H1 (cell line): ENCODE results near the gene ADGRL3. TPM values are rescaled to one million over a fixed set of nuclear protein-coding genes. Genes with fewer than 3 reads are reported as not detected.

Source experiments
- CEBPB ChIP-seq: IDR thresholded peaks from 2 replicates; pipeline ENCODE4 v1.6.1; 2012; ENCODE audit warnings: low read depth, low read length
- CHD2 ChIP-seq: IDR thresholded peaks from 2 replicates; pipeline ENCODE4 v1.6.1; 2012; ENCODE audit warnings: low read length, improper control_type of control experiment
- CTBP2 ChIP-seq: IDR thresholded peaks from 2 replicates; pipeline ENCODE4 v1.7.0; 2011; ENCODE audit warnings: borderline replicate concordance, mild to moderate bottlenecking, moderate library complexity, mixed read lengths, low read length; ENCODE audit not compliant: insufficient read depth, insufficient read length
- EGR1 ChIP-seq: IDR thresholded peaks from 2 replicates; pipeline ENCODE4 v1.6.1; 2011; ENCODE audit warnings: low read depth, low read length, borderline replicate concordance
- EZH2 ChIP-seq: fragments of 200-600 bp; sonication (generic); IDR thresholded peaks from 2 replicates; pipeline ENCODE4 v1.7.1; 2012; ENCODE audit warnings: low read depth, mild to moderate bottlenecking, moderate library complexity, low read length, inconsistent platforms; ENCODE audit not compliant: severe bottlenecking
- HDAC6 ChIP-seq: IDR thresholded peaks from one replicate; pipeline ENCODE4 v1.7.1; 2012; ENCODE audit warnings: low read depth, mild to moderate bottlenecking, inconsistent platforms, low read length, moderate library complexity
- KDM1A ChIP-seq: fragments of 200-600, 300-600 bp; sonication (generic); IDR thresholded peaks from 2 replicates; pipeline ENCODE4 v1.7.1; 2016; ENCODE audit warnings: mild to moderate bottlenecking, low read length, borderline replicate concordance
- SIN3A ChIP-seq, 2 experiments: IDR thresholded peaks in 1 of 2; conservative IDR thresholded peaks in 1 of 2; 2 replicates each; pipeline ENCODE4 v1.6.1; 2011 to 2012; ENCODE audit warnings: low read length in 2 of 2, improper control_type of control experiment in 1 of 2, low read depth in 1 of 2, mild to moderate bottlenecking in 1 of 2
- SUZ12 ChIP-seq: fragments of 200-600 bp; sonication (generic); IDR thresholded peaks from 2 replicates; pipeline ENCODE4 v1.6.1; 2012; ENCODE audit warnings: mild to moderate bottlenecking, inconsistent platforms, low read length, moderate library complexity, mixed read lengths
- polyA plus RNA-seq, 7 experiments: library from polyadenylated mRNA; depleted of rRNA in 3 of 7; stranded (reverse) in 5 of 7; unstranded in 2 of 7; fragments of >200 nt in 5 of 7; fragments of 200-250 nt in 2 of 7; gene quantifications; 1 replicate in 5 of 7; 2 replicates in 1 of 7; 4 replicates in 1 of 7; pipeline versions ENCODE4 v1.2.1 to v1.2.3, GENCODE V29; 2011 to 2013; ENCODE audit warnings: missing spikeins in 2 of 7, mixed read lengths in 2 of 7
- total RNA-seq: library from RNA; stranded (reverse); fragmentation: NEBNext Ultra II Directional; extraction: Animal tissue kit (Norgen Biotek cat#: 25700); gene quantifications from 2 replicates; pipeline ENCODE4 v1.2.1, GENCODE V29; 2021
- TF ChIP-seq, protein P1 (sequence below): fragments of 300-600 bp; sonication (generic); IDR thresholded peaks from 2 replicates; pipeline ENCODE4 v1.7.1; 2012; ENCODE audit warnings: low read length, moderate library complexity, mild to moderate bottlenecking, inconsistent platforms; ENCODE audit not compliant: insufficient replicate concordance
- TF ChIP-seq, protein P2 (sequence below): IDR thresholded peaks from 2 replicates; pipeline ENCODE4 v1.6.1; 2011; ENCODE audit warnings: low read depth, mild to moderate bottlenecking, low read length; ENCODE audit not compliant: insufficient read depth

Gene ADGRL3
- total and polyA plus RNA-seq, 2 of the 8 experiments (the other 6 are each of a cell fraction or from before 2014, with no cell fraction given), result 6.6 to 13.0 TPM

DNA sequence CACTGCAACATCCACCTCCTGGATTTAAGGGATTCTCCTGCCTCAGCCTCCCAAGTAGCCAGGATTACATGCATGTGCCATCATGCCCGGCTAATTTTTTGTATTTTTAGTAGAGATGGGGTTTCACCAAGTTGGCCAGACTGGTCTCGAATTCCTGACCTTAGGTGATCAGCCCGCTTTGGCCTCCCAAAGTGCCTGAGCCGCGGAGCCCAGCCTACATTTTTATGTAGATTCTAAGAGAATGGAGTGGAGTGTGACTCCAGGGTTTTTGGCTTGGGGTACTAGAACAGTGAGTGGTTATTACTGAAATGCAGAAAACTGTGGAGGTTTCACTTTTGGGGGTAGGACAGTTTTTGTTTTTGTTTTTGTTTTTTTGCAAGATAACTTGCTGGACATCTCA lies 806.0 kb downstream of the ADGRL3 start (continued):
- TF ChIP-seq, protein P1, sequence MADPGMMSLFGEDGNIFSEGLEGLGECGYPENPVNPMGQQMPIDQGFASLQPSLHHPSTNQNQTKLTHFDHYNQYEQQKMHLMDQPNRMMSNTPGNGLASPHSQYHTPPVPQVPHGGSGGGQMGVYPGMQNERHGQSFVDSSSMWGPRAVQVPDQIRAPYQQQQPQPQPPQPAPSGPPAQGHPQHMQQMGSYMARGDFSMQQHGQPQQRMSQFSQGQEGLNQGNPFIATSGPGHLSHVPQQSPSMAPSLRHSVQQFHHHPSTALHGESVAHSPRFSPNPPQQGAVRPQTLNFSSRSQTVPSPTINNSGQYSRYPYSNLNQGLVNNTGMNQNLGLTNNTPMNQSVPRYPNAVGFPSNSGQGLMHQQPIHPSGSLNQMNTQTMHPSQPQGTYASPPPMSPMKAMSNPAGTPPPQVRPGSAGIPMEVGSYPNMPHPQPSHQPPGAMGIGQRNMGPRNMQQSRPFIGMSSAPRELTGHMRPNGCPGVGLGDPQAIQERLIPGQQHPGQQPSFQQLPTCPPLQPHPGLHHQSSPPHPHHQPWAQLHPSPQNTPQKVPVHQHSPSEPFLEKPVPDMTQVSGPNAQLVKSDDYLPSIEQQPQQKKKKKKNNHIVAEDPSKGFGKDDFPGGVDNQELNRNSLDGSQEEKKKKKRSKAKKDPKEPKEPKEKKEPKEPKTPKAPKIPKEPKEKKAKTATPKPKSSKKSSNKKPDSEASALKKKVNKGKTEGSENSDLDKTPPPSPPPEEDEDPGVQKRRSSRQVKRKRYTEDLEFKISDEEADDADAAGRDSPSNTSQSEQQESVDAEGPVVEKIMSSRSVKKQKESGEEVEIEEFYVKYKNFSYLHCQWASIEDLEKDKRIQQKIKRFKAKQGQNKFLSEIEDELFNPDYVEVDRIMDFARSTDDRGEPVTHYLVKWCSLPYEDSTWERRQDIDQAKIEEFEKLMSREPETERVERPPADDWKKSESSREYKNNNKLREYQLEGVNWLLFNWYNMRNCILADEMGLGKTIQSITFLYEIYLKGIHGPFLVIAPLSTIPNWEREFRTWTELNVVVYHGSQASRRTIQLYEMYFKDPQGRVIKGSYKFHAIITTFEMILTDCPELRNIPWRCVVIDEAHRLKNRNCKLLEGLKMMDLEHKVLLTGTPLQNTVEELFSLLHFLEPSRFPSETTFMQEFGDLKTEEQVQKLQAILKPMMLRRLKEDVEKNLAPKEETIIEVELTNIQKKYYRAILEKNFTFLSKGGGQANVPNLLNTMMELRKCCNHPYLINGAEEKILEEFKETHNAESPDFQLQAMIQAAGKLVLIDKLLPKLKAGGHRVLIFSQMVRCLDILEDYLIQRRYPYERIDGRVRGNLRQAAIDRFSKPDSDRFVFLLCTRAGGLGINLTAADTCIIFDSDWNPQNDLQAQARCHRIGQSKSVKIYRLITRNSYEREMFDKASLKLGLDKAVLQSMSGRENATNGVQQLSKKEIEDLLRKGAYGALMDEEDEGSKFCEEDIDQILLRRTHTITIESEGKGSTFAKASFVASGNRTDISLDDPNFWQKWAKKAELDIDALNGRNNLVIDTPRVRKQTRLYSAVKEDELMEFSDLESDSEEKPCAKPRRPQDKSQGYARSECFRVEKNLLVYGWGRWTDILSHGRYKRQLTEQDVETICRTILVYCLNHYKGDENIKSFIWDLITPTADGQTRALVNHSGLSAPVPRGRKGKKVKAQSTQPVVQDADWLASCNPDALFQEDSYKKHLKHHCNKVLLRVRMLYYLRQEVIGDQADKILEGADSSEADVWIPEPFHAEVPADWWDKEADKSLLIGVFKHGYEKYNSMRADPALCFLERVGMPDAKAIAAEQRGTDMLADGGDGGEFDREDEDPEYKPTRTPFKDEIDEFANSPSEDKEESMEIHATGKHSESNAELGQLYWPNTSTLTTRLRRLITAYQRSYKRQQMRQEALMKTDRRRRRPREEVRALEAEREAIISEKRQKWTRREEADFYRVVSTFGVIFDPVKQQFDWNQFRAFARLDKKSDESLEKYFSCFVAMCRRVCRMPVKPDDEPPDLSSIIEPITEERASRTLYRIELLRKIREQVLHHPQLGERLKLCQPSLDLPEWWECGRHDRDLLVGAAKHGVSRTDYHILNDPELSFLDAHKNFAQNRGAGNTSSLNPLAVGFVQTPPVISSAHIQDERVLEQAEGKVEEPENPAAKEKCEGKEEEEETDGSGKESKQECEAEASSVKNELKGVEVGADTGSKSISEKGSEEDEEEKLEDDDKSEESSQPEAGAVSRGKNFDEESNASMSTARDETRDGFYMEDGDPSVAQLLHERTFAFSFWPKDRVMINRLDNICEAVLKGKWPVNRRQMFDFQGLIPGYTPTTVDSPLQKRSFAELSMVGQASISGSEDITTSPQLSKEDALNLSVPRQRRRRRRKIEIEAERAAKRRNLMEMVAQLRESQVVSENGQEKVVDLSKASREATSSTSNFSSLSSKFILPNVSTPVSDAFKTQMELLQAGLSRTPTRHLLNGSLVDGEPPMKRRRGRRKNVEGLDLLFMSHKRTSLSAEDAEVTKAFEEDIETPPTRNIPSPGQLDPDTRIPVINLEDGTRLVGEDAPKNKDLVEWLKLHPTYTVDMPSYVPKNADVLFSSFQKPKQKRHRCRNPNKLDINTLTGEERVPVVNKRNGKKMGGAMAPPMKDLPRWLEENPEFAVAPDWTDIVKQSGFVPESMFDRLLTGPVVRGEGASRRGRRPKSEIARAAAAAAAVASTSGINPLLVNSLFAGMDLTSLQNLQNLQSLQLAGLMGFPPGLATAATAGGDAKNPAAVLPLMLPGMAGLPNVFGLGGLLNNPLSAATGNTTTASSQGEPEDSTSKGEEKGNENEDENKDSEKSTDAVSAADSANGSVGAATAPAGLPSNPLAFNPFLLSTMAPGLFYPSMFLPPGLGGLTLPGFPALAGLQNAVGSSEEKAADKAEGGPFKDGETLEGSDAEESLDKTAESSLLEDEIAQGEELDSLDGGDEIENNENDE, result no peak
- TF ChIP-seq KDM1A (no peak), SIN3A (conservative IDR thresholded peaks at IDR 0.05 in 1 of 2, IDR thresholded peaks at IDR 0.05 in 1 of 2; ENCODE audit: low read depth in 1 of 2, low read length in 2 of 2) (no peak), EZH2 (no peak), EGR1 (no peak), CHD2 (no peak), HDAC6 (no peak), SUZ12 (no peak), CEBPB (no peak), CTBP2 (no peak)
- TF ChIP-seq, protein P2, sequence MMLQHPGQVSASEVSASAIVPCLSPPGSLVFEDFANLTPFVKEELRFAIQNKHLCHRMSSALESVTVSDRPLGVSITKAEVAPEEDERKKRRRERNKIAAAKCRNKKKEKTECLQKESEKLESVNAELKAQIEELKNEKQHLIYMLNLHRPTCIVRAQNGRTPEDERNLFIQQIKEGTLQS, result no peak
